ENCODE data around the gene ALCAM.

The ALCAM gene

GRCh38 chr3:105332961-105333360 lies 33.7 kb upstream of the ALCAM start:
- TF ChIP-seq YY1 (IDR thresholded peaks at IDR 0.05; ENCODE audit: insufficient read depth, insufficient read length), result no peak
- no peak for TF ChIP-seq SUZ12 (IDR thresholded peaks at IDR 0.05; ENCODE audit: extremely low read depth, insufficient read depth, insufficient read length)
- no peak for TF ChIP-seq ZNF274 (IDR thresholded peaks at IDR 0.05; ENCODE audit: low read depth, low read length)
- Histone ChIP-seq H3K9me3 (ENCODE audit: insufficient read depth, low read length) (0 out of 2 replicates have a peak, but pooled peaks cover 5% of the 10 kb centered on the region), H3K36me3 (ENCODE audit: insufficient read depth, insufficient read length, low read length) (no peaks in the 10 kb centered on the region), H3K27me3 (ENCODE audit: insufficient read depth, insufficient read length) (no peaks in the 10 kb centered on the region), H3K4me1 (ENCODE audit: insufficient read depth, insufficient read length) (no peaks in the 10 kb centered on the region), H3K4me3 (ENCODE audit: insufficient read length, low read depth) (no peak overlapping the region), H3K9ac (ENCODE audit: insufficient read length, low read depth) (no peak overlapping the region)
- DNase-seq (ENCODE audit: low read depth, low spot score), result no peak

- DNase-seq (ENCODE audit: low read depth, low spot score), result no peak
- H3K9me3 ChIP-seq (ENCODE audit: insufficient read depth, low read length), result 0 out of 2 replicates have a peak, but pooled peaks cover 5% of the 10 kb centered on the region
- H3K4me1 ChIP-seq (ENCODE audit: insufficient read depth, insufficient read length), result no peaks in the 10 kb centered on the region
- H3K27me3 ChIP-seq (ENCODE audit: insufficient read depth, insufficient read length), result no peaks in the 10 kb centered on the region
- no peaks in the 10 kb centered on the region for H3K36me3 ChIP-seq (ENCODE audit: insufficient read depth, insufficient read length, low read length)
- no peak overlapping the region for H3K9ac ChIP-seq (ENCODE audit: insufficient read length, low read depth)
- H3K4me3 ChIP-seq (ENCODE audit: insufficient read length, low read depth), result no peak overlapping the region
- TF ChIP-seq ZNF274 (IDR thresholded peaks at IDR 0.05; ENCODE audit: low read depth, low read length) (no peak), SUZ12 (IDR thresholded peaks at IDR 0.05; ENCODE audit: extremely low read depth, insufficient read depth, insufficient read length) (no peak), YY1 (IDR thresholded peaks at IDR 0.05; ENCODE audit: insufficient read depth, insufficient read length) (no peak)
These were observed 32.4 kb upstream of the ALCAM start for GRCh38 chr3:105334138-105334882.

GRCh38 chr3:105339946-105340345 lies 26.8 kb upstream of the ALCAM start:
- H3K4me1 ChIP-seq (ENCODE audit: insufficient read depth, insufficient read length), result no peaks in the 10 kb centered on the region
- no peak for DNase-seq (ENCODE audit: low read depth, low spot score)
- no peaks in the 10 kb centered on the region for H3K9me3 ChIP-seq (ENCODE audit: insufficient read depth, low read length)
- H3K4me3 ChIP-seq (ENCODE audit: insufficient read length, low read depth), result no peak overlapping the region
- H3K27me3 ChIP-seq (ENCODE audit: insufficient read depth, insufficient read length), result no peaks in the 10 kb centered on the region
- no peaks in the 10 kb centered on the region for H3K36me3 ChIP-seq (ENCODE audit: insufficient read depth, insufficient read length, low read length)
- TF ChIP-seq ZNF274 (IDR thresholded peaks at IDR 0.05; ENCODE audit: low read depth, low read length), result no peak
- no peak for TF ChIP-seq SUZ12 (IDR thresholded peaks at IDR 0.05; ENCODE audit: extremely low read depth, insufficient read depth, insufficient read length)
- TF ChIP-seq YY1 (IDR thresholded peaks at IDR 0.05; ENCODE audit: insufficient read depth, insufficient read length), result no peak
- no peak overlapping the region for H3K9ac ChIP-seq (ENCODE audit: insufficient read length, low read depth)

DNA sequence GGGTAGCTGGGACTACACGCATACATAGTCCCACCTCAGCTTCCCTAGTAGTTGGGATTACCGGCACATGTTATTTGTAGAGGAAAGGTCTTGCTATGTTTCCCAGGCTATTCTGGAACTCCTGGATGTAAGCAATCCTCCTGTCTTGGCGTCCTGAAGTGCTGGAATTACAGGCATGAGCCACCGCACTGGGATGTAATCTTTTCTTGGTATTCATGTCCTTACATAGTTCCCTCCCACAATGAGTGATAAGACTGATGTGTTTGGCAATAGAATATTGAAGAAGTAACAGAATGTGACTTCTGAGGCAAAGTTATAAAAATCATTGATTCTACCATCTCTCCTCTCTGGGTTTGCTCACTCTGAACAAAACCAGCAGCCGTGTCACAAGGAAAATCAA lies 22.7 kb upstream of the ALCAM start:
- no peaks in the 10 kb centered on the region for H3K4me1 ChIP-seq (ENCODE audit: insufficient read depth, insufficient read length)
- no peaks in the 10 kb centered on the region for H3K36me3 ChIP-seq (ENCODE audit: insufficient read depth, insufficient read length, low read length)
- no peak overlapping the region for H3K9ac ChIP-seq (ENCODE audit: insufficient read length, low read depth)
- H3K27me3 ChIP-seq (ENCODE audit: insufficient read depth, insufficient read length), result no peaks in the 10 kb centered on the region
- no peak overlapping the region for H3K4me3 ChIP-seq (ENCODE audit: insufficient read length, low read depth)
- no peak for DNase-seq (ENCODE audit: low read depth, low spot score)
- H3K9me3 ChIP-seq (ENCODE audit: insufficient read depth, low read length), result no peaks in the 10 kb centered on the region
- TF ChIP-seq SUZ12 (IDR thresholded peaks at IDR 0.05; ENCODE audit: extremely low read depth, insufficient read depth, insufficient read length), result no peak
- TF ChIP-seq ZNF274 (IDR thresholded peaks at IDR 0.05; ENCODE audit: low read depth, low read length), result no peak
- no peak for TF ChIP-seq YY1 (IDR thresholded peaks at IDR 0.05; ENCODE audit: insufficient read depth, insufficient read length)

GRCh38 chr3:105345156-105345555 lies 21.6 kb upstream of the ALCAM start:
- Histone ChIP-seq H3K9ac (ENCODE audit: insufficient read length, low read depth) (no peak overlapping the region), H3K27me3 (ENCODE audit: insufficient read depth, insufficient read length) (no peaks in the 10 kb centered on the region), H3K4me3 (ENCODE audit: insufficient read length, low read depth) (no peak overlapping the region), H3K36me3 (ENCODE audit: insufficient read depth, insufficient read length, low read length) (no peaks in the 10 kb centered on the region), H3K9me3 (ENCODE audit: insufficient read depth, low read length) (no peaks in the 10 kb centered on the region), H3K4me1 (ENCODE audit: insufficient read depth, insufficient read length) (no peaks in the 10 kb centered on the region)
- DNase-seq (ENCODE audit: low read depth, low spot score), result no peak
- TF ChIP-seq ZNF274 (IDR thresholded peaks at IDR 0.05; ENCODE audit: low read depth, low read length) (no peak), SUZ12 (IDR thresholded peaks at IDR 0.05; ENCODE audit: extremely low read depth, insufficient read depth, insufficient read length) (no peak)

- no peak for DNase-seq (ENCODE audit: low read depth, low spot score)
- no peak for TF ChIP-seq YY1 (IDR thresholded peaks at IDR 0.05; ENCODE audit: insufficient read depth, insufficient read length)
- no peak for TF ChIP-seq ZNF274 (IDR thresholded peaks at IDR 0.05; ENCODE audit: low read depth, low read length)
- TF ChIP-seq SUZ12 (IDR thresholded peaks at IDR 0.05; ENCODE audit: extremely low read depth, insufficient read depth, insufficient read length), result no peak
- Histone ChIP-seq H3K9me3 (ENCODE audit: insufficient read depth, low read length) (no peaks in the 10 kb centered on the region), H3K9ac (ENCODE audit: insufficient read length, low read depth) (no peak overlapping the region), H3K36me3 (ENCODE audit: insufficient read depth, insufficient read length, low read length) (no peaks in the 10 kb centered on the region), H3K4me1 (ENCODE audit: insufficient read depth, insufficient read length) (no peaks in the 10 kb centered on the region), H3K4me3 (ENCODE audit: insufficient read length, low read depth) (no peak overlapping the region), H3K27me3 (ENCODE audit: insufficient read depth, insufficient read length) (no peaks in the 10 kb centered on the region)
These were observed 18.9 kb upstream of the ALCAM start for GRCh38 chr3:105347625-105348302.

GRCh38 chr3:105348307-105348706 lies 18.4 kb upstream of the ALCAM start:
- no peaks in the 10 kb centered on the region for H3K27me3 ChIP-seq (ENCODE audit: insufficient read depth, insufficient read length)
- no peak for DNase-seq (ENCODE audit: low read depth, low spot score)
- no peak overlapping the region for H3K9ac ChIP-seq (ENCODE audit: insufficient read length, low read depth)
- no peaks in the 10 kb centered on the region for H3K4me1 ChIP-seq (ENCODE audit: insufficient read depth, insufficient read length)
- peaks cover 4% of the 10 kb centered on the region; the same call in 1 of the 2 replicates for H3K9me3 ChIP-seq (ENCODE audit: insufficient read depth, low read length)
- TF ChIP-seq SUZ12 (IDR thresholded peaks at IDR 0.05; ENCODE audit: extremely low read depth, insufficient read depth, insufficient read length) (no peak), ZNF274 (IDR thresholded peaks at IDR 0.05; ENCODE audit: low read depth, low read length) (no peak), YY1 (IDR thresholded peaks at IDR 0.05; ENCODE audit: insufficient read depth, insufficient read length) (no peak)
- H3K36me3 ChIP-seq (ENCODE audit: insufficient read depth, insufficient read length, low read length), result no peaks in the 10 kb centered on the region
- no peak overlapping the region for H3K4me3 ChIP-seq (ENCODE audit: insufficient read length, low read depth)

All from NT2/D1 (cell line).